HG02759 (cell line): Measurements from ENCODE around the gene MOCS1.

Experiments
- ATAC-seq: cut with Tn5 transposase; IDR thresholded peaks from one replicate; pipeline ENCODE4 v1.9.1; 2021; ENCODE audit warnings: mild to moderate bottlenecking, moderate library complexity; ENCODE audit not compliant: unreplicated experiment

MOCS1 gene

GRCh38 chr6:39950125-39950720 lies 16.0 kb upstream of the MOCS1 start:
- ATAC-seq, result no peak

- no peak for ATAC-seq
Measured at GRCh38 chr6:39948199-39948791, 14.0 kb upstream of the MOCS1 start.

GRCh38 chr6:39947611-39948068 lies 13.4 kb upstream of the MOCS1 start:
- ATAC-seq, result no peak

- no peak for ATAC-seq
Measured at GRCh38 chr6:39945626-39946025, 11.4 kb upstream of the MOCS1 start.

- no peak for ATAC-seq
Measured at GRCh38 chr6:39942903-39943580, 8.8 kb upstream of the MOCS1 start.

GRCh38 chr6:39941820-39942219 lies 7.6 kb upstream of the MOCS1 start:
- ATAC-seq, result no peak

- ATAC-seq, result no peak
Measured at GRCh38 chr6:39941138-39941537, 6.9 kb upstream of the MOCS1 start.

GRCh38 chr6:39938773-39939654 lies 4.8 kb upstream of the MOCS1 start:
- no peak for ATAC-seq

- no peak for ATAC-seq
Measured at GRCh38 chr6:39937686-39938333, 3.5 kb upstream of the MOCS1 start.

- no peak for ATAC-seq
Measured at GRCh38 chr6:39936857-39937256, 2.6 kb upstream of the MOCS1 start.

GRCh38 chr6:39935241-39935640 lies 979 bp upstream of the MOCS1 start:
- ATAC-seq, result no peak

GRCh38 chr6:39933669-39934130 lies 562 bp downstream of the MOCS1 start:
- no peak for ATAC-seq

- no peak for ATAC-seq
Measured at GRCh38 chr6:39932386-39932910, 1.8 kb downstream of the MOCS1 start.

GRCh38 chr6:39931607-39932006 lies 2.7 kb downstream of the MOCS1 start:
- no peak for ATAC-seq

GRCh38 chr6:39930540-39930939 lies 3.7 kb downstream of the MOCS1 start:
- no peak for ATAC-seq

- no peak for ATAC-seq
Measured at GRCh38 chr6:39929733-39930461, 4.4 kb downstream of the MOCS1 start.

- ATAC-seq, result no peak
Measured at GRCh38 chr6:39929039-39929732, 5.1 kb downstream of the MOCS1 start.

GRCh38 chr6:39927159-39927558 lies 7.1 kb downstream of the MOCS1 start:
- no peak for ATAC-seq

- ATAC-seq, result no peak
Measured at GRCh38 chr6:39926668-39927067, 7.6 kb downstream of the MOCS1 start.
